Activated CD4-positive, alpha-beta T cell treated with anti-CD3 and anti-CD28 coated beads, Interleukin-2, amount 10 ng/mL, durations not matched to agents 7 days and 5 days (primary cell): Measurements from ENCODE around the gene COG3. TPM values are rescaled to one million over a fixed set of nuclear protein-coding genes. Genes with fewer than 3 reads are reported as not detected.
"Not testable (repeated sequence)": the region's sequence is repeated elsewhere in the genome, so short reads cannot be mapped to it uniquely, and the experiment has no call there.

Source experiments
- CTCF ChIA-PET: fragments of 350-600 bp; sonication (Branson Sonifier 250); formaldehyde crosslinking; loops from one replicate; lab custom pipeline; 2021; ENCODE audit warnings: antibody characterized with exemption; lab: Charles Lee
- POLR2A ChIA-PET: fragments of 350-600 bp; sonication (Branson Sonifier 250); formaldehyde crosslinking; loops from one replicate; lab custom pipeline; 2021; ENCODE audit warnings: antibody characterized with exemption; lab: Charles Lee
- DNase-seq: peaks from one replicate; pipeline ENCODE4 v3.0.0-alpha.2; 2020
- H3K27ac Mint-ChIP-seq: one replicate; pipeline ENCODE4 v1.8.0; 2021; ENCODE audit warnings: mild to moderate bottlenecking, moderate library complexity, mixed read lengths
- H3K27me3 Mint-ChIP-seq: one replicate; pipeline ENCODE4 v1.8.0; 2021; ENCODE audit warnings: mixed read lengths
- H3K36me3 Mint-ChIP-seq: one replicate; pipeline ENCODE4 v1.8.0; 2021; ENCODE audit warnings: low read depth, mixed read lengths
- H3K4me1 Mint-ChIP-seq: one replicate; pipeline ENCODE4 v1.8.0; 2021; ENCODE audit warnings: mixed read lengths
- H3K4me3 Mint-ChIP-seq: one replicate; pipeline ENCODE4 v1.8.0; 2021; ENCODE audit warnings: mild to moderate bottlenecking, moderate library complexity, mixed read lengths
- H3K9me3 Mint-ChIP-seq: one replicate; pipeline ENCODE4 v1.8.0; 2021; ENCODE audit warnings: mixed read lengths
- total RNA-seq, 2 experiments: library from RNA; stranded (reverse); gene quantifications; one replicate each; pipeline ENCODE4 v1.2.3, GENCODE V29; 2021

Gene COG3
- 10 to 100 TPM; 20.9 to 25.0 TPM for total RNA-seq

DNA sequence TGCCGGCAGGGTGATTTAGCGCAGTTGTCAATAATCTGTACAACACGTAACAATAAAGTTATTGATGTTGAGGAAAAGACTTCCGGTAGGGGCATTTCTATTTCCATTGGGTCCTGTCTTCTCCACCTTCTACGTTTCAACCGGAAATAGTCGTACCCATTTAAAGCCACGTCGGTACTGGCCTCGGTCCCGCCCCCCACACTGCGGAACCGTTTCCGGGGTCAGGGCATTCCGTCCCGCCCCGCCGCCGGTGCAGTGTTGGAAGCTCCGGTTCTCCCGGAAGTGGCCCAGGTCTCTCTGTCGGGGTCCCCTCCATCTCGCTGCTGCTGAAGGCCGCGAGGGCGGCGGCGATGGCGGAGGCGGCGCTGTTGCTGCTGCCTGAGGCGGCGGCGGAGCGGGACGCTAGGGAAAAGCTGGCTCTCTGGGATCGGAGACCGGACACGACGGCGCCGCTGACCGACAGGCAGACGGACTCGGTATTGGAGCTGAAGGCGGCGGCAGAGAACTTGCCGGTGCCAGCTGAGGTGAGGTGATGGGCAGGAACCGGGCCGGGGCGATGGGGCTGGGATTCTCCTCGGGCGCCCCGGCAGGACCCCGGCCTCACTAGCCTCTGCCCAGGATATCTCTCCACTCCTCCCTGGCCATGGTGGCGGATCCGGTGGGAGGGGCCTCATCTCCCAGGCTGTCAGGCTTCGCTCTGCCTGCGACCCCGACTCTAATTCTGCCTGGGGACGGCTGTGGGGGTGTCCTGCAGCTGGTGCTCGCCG lies at the start of gene COG3:
Gene COG3, plus strand, starts transcription at position 253 of the 767 bp plus-strand sequence. Its CDS starts 98 bp downstream, at position 351.
- peak; percentile 96 for DNase-seq
- Mint-ChIP-seq H3K9me3 (peaks cover 1% of the 10 kb centered on the region), H3K27ac (peak within 1 kb of the TSS; percentile 94), H3K4me3 (peak within 1 kb of the TSS; percentile 85), H3K36me3 (peaks cover 18% of the 10 kb centered on the region), H3K4me1 (peaks cover 42% of the 10 kb centered on the region), H3K27me3 (peaks cover 3% of the 10 kb centered on the region)
- ChIA-PET CTCF (interaction anchor here (0.7 to 1.8 kb wide), 9 partner anchors 9 to 95 kb away, joined by 3 to 7 read pairs (median 4); partner anchors contain the start of gene SLC25A30), POLR2A (interaction anchor here (0.8 kb wide), 1 partner anchor 12 kb away, joined by 3 read pairs; no protein-coding TSS in a partner anchor)

GRCh38 chr13:45415112-45415511 lies 49.6 kb upstream of the COG3 start:
- Mint-ChIP-seq H3K27me3 (no peaks in the 10 kb centered on the region), H3K4me3 (no peak overlapping the region), H3K27ac (peak overlapping the region; percentile 31), H3K4me1 (peaks cover 23% of the 10 kb centered on the region), H3K36me3 (peaks cover 13% of the 10 kb centered on the region), H3K9me3 (no peaks in the 10 kb centered on the region)
- CTCF ChIA-PET = interaction anchor here (0.6 to 2.7 kb wide), 5 partner anchors 9 to 427 kb away, joined by 3 to 9 read pairs (median 6); no protein-coding TSS in a partner anchor
- POLR2A ChIA-PET = interaction anchor here (0.6 kb wide), 1 partner anchor 13 kb away, joined by 3 read pairs; no protein-coding TSS in a partner anchor
- no peak for DNase-seq

DNA sequence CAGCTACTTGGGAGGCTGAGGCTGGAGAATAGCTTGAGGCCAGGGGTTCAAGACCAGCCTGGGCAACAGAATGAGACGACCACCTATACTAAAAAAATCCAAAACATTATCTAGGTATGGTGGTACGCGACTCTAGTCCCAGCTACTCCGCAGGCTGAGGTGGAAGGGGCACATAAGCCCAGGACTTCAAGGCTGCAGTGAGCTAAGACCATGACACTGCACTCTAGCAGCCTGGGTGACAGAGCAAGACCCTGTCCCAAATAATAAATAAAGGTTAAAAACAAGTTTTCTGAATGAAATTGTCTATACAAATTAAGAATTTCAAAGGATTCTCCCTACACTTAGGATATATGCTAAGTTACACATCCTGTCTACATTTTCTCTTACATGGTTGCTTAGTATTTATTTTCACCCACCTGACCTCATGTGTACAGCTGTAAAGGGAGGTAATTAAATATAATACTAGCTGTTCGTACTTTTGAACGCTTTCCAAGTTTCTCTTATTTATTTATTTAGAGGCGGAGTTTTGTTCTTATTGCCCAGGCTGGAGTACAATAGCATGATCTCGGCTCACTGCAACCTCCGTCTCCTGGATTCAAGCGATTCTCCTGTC lies 48.1 kb upstream of the COG3 start:
- CTCF ChIA-PET = interaction anchor here (0.8 to 2.7 kb wide), 9 partner anchors 10 to 904 kb away, joined by 3 to 9 read pairs (median 3); no protein-coding TSS in a partner anchor
- H3K27ac Mint-ChIP-seq = peak overlapping the region; percentile 96
- H3K4me3 Mint-ChIP-seq = peak overlapping the region; percentile 87
- POLR2A ChIA-PET = no interaction called here
- peaks cover 6% of the 10 kb centered on the region for H3K36me3 Mint-ChIP-seq
- no peaks in the 10 kb centered on the region for H3K9me3 Mint-ChIP-seq
- H3K27me3 Mint-ChIP-seq = no peaks in the 10 kb centered on the region
- DNase-seq = no peak
- peaks cover 21% of the 10 kb centered on the region for H3K4me1 Mint-ChIP-seq

DNA sequence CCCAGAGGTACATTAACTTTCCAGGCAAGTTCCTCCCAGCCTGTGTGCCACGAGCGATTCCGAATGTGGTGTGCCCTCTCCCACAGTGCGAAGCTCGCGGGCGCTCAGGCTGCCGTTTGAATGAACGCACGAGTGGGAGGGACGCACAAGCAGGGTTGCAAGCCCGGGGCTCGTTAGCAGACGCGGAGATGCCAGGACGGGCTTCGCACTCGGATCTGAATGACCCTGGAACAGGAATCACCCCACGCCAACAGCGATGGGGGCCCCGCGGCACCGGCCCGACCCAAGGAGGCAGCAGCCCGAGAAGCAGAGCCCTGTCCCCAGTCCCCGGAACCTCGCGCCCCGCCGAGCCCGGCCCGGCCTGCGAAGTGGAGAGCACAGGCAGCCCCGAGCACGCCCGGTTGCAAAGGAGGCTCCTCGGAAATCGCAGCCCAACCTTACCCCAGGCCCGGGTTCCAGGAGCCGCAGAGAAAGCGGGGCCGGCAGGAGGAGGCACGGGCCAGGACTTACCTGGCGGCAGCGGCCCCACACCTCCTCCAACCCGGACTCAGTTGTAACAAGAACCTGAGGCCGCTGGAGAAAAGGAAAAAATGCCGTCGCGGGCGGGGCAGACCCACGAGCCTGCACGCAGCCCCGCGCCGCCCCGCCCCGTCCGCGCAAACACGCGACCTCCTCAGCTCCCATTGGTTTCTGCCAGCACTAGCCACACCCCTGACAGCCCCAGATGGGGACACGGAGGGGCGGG lies 46.8 kb upstream of the COG3 start, which contains the start of gene SLC25A30:
Gene SLC25A30, minus strand, starts transcription at position 584 of the 745 bp plus-strand sequence. CDS start 6,948 bp downstream, outside the sequence.
- Mint-ChIP-seq H3K36me3 (peaks cover 6% of the 10 kb centered on the region), H3K4me3 (peak within 1 kb of the TSS; percentile 87), H3K27me3 (no peaks in the 10 kb centered on the region), H3K4me1 (peaks cover 17% of the 10 kb centered on the region), H3K9me3 (no peaks in the 10 kb centered on the region), H3K27ac (peak within 1 kb of the TSS; percentile 96)
- peak; percentile 93 for DNase-seq
- POLR2A ChIA-PET = no interaction called here
- CTCF ChIA-PET = interaction anchor here (0.7 to 1.6 kb wide), 12 partner anchors 11 to 903 kb away, joined by 3 to 4 read pairs (median 3); partner anchors contain the start of genes COG3 and TPT1

GRCh38 chr13:45419389-45419788 lies 45.4 kb upstream of the COG3 start:
- H3K36me3 Mint-ChIP-seq, H3K9me3 Mint-ChIP-seq, H3K4me3 Mint-ChIP-seq, POLR2A ChIA-PET, H3K27ac Mint-ChIP-seq, DNase-seq, H3K27me3 Mint-ChIP-seq: not testable (repeated sequence)
- CTCF ChIA-PET = interaction anchor here (1.6 kb wide), 1 partner anchor 78 kb away, joined by 3 read pairs; the partner anchor contains the start of gene TPT1
- H3K4me1 Mint-ChIP-seq = peaks cover 17% of the 10 kb centered on the region

- Mint-ChIP-seq H3K36me3 (peaks cover 5% of the 10 kb centered on the region), H3K4me3 (no peak overlapping the region), H3K27me3 (no peaks in the 10 kb centered on the region), H3K27ac (no peak overlapping the region), H3K4me1 (peaks cover 13% of the 10 kb centered on the region), H3K9me3 (no peaks in the 10 kb centered on the region)
- CTCF ChIA-PET = no interaction called here
- POLR2A ChIA-PET = no interaction called here
- DNase-seq = no peak
These were observed 44.8 kb upstream of the COG3 start for GRCh38 chr13:45419945-45420344.

GRCh38 chr13:45422731-45423292 lies 41.9 kb upstream of the COG3 start:
- H3K4me1 Mint-ChIP-seq = peaks cover 3% of the 10 kb centered on the region
- no peaks in the 10 kb centered on the region for H3K36me3 Mint-ChIP-seq
- no peak for DNase-seq
- no peak overlapping the region for H3K27ac Mint-ChIP-seq
- POLR2A ChIA-PET = no interaction called here
- H3K4me3 Mint-ChIP-seq = no peak overlapping the region
- no peaks in the 10 kb centered on the region for H3K27me3 Mint-ChIP-seq
- CTCF ChIA-PET = no interaction called here
- H3K9me3 Mint-ChIP-seq = no peaks in the 10 kb centered on the region

- H3K4me3 Mint-ChIP-seq, H3K9me3 Mint-ChIP-seq, H3K27me3 Mint-ChIP-seq, H3K36me3 Mint-ChIP-seq, POLR2A ChIA-PET, CTCF ChIA-PET, DNase-seq, H3K4me1 Mint-ChIP-seq, H3K27ac Mint-ChIP-seq: not testable (repeated sequence)
These were observed 38.5 kb upstream of the COG3 start for GRCh38 chr13:45426056-45426841.

GRCh38 chr13:45432737-45433380 lies 31.9 kb upstream of the COG3 start:
- Mint-ChIP-seq H3K27ac (no peak overlapping the region), H3K9me3 (no peaks in the 10 kb centered on the region), H3K4me3 (no peak overlapping the region), H3K36me3 (no peaks in the 10 kb centered on the region), H3K27me3 (peaks cover 3% of the 10 kb centered on the region), H3K4me1 (no peaks in the 10 kb centered on the region)
- no peak for DNase-seq
- ChIA-PET CTCF (no interaction called here), POLR2A (no interaction called here)

GRCh38 chr13:45433381-45433790 lies 31.4 kb upstream of the COG3 start:
- H3K27ac Mint-ChIP-seq = no peak overlapping the region
- POLR2A ChIA-PET = no interaction called here
- H3K4me3 Mint-ChIP-seq = no peak overlapping the region
- H3K4me1 Mint-ChIP-seq = no peaks in the 10 kb centered on the region
- no peak for DNase-seq
- H3K27me3 Mint-ChIP-seq = peaks cover 3% of the 10 kb centered on the region
- H3K9me3 Mint-ChIP-seq = no peaks in the 10 kb centered on the region
- no peaks in the 10 kb centered on the region for H3K36me3 Mint-ChIP-seq
- CTCF ChIA-PET = no interaction called here
